Cerebellar nuclear complex (tissue), 1 donor: Measurements from ENCODE around the gene HES2.
"Not testable (repeated sequence)": the region's sequence is repeated elsewhere in the genome, so short reads cannot be mapped to it uniquely, and the experiment has no call there.

Source experiments
- DNase-seq, 2 experiments: peaks; one replicate each; lab custom pipeline; 2025; lab: John Stamatoyannopoulos, UW

The HES2 gene

DNA sequence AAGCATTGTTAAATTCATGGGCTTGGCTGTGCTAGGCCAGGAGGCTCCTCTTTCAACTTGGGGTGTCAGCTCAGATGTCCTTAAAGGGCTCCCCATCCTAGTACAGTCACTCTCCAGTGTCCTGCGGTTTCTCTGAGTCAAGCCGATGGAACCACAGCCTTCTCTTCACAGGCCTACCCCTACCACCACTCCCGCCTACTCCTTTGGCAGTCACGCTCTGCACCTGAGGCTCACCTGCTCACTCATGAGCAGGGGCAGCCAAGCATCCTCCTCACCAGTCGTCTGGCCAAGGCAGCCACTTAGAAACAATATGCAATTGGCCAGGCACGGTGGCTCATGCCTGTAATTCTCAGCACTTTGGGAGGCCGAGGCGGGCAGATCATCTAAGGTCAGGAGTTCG, 29.7 kb downstream of the HES2 start:
- DNase-seq: no peak

DNA sequence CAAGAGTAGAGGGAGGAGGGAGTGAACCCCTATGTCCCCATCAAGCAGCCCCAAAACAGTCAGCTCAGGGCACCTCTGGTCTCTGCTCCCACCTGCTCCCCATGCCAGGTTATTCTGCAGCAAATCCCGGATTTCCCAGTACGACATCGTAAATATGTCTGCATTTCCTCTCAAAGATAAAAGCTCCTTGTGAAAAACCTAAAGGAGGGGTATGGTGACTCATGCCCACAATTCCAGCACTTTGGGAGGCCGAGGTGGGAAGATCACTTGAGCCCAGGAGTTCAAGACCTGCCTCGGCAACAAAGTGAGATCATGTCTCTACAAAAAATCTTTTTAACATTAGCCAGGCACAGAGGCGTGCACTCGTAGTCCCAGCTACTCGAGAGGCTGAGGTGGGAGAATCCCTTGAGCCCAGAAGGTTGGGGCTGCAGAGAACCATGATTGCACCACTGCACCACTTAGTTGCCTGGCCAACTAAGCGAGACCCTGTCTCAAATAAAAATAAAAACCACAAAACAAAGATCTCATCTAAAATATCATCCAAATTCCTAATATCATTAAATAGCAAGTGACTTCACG, 33.3 kb downstream of the HES2 start:
- DNase-seq: no peak

DNA sequence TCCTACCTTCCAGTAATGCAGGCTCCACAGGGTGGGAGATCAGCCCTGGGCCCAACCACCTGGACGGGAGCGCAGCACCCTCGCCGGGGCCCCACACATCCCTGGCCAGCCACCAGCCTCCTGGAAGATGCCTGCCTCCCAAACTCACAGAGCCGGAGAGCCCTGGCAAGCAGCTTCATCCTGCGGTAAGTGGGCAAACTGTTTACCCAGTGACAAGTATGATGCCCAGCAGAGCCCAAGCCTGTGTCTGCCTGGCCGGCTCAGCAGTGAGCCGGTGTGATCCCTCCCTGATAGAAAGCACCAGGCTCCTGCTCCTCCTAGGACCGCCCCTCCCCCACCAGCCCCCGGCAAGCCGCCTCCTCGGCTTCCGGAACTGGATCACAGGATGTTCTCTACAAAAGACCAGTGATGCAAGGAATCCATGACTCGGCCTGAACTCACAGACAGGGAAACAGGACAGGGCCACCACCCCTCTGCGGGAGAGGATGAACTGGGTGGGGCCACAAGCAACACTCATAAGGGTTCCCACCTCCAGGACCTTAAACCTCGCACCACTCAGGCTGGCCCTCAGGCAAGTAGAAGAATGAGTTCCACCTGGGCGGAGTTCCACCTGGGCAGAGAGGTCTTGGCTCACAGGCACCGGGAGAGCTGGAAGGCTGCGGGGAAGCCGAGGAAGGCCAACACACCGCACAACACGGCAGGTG, 34.1 kb downstream of the HES2 start:
- DNase-seq: peak in 1 of 2 experiments; percentile 11

DNA sequence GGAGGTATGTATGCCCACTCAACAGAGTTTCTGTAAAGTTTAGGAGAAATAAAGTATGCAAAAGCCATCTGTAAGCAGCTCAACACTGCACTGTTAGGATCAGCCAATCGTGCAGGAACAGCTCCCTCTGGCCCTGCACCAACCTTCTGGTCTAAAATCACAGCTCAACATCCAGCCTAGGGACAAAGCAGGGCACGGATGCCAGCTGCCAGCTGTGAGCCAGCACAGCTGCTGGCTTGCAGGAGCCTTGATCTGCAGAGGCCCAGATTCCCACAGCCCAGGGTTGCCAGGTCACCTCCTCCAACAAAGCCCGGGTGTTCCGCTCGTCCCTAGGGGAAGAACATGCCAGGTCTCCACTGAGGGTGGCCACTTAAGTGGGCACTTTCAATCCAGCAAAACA, 34.8 kb downstream of the HES2 start:
- no peak for DNase-seq

DNA sequence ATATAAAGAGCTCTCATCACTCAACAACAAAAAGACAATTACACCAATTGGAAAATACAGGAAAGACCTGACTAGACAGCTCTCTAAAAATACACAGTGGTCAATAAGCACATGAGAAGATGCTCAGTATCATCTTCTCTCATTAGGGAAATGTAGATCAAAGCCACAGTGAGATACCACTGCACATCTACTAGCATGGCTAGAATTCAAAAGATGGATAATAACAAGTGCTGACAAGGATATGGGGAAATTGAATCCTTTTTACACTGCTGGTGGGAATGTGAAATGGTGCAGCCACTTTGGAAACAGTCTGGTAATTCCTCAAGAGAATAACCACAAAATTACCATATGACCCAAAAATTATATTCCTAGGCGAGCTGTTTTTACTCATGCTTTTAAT, 35.6 kb downstream of the HES2 start:
- no peak for DNase-seq

DNA sequence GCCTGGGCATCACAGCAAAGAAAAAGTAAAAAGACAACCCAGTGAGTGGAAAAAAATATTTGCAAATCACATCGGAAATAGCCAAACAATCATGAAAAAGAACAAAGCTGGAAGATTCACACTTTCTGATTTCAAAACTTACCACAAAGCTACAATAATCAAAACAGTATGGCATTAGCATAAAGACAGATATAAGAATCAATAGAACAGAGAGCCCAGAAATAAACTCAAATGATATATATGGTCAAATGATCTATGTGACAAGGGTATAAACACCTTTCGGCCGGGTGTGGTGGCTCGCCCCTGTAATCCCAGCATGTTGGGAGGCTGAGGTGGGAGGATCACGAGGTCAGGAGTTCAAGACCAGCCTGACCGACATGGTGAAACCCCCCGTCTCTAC, 39.7 kb downstream of the HES2 start:
- no peak for DNase-seq

DNA sequence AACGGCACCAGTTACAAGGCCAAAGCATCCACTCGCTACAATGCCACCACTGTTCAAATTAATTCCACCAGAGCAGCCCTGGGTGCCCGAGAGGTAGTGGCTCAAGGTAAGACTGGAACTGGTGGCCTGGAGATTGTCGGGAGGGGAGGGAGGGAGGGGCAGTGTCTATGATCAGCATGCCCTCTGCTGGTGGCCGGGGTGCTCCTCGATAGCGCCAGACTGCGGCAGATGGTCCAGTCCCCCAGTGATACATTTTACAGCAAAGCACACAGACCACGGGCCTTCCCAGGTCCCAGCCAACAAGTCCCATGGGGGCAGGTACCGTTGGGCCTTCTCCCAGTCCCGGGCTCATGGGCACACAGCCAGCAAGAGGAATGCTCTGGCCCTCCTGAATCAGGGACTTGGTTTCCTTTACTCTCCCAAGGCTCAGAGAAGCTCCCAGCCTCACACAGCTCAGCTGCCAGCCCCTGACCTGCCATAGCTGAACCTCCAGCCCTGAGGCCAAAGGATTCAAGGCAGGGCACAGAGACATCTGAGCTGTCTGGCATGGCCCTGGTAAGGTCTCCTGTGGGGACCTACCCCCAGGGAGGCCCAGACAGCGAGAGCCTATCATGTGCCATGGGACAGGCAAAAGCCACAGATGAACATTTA, 41.5 kb downstream of the HES2 start:
- DNase-seq: no peak

DNA sequence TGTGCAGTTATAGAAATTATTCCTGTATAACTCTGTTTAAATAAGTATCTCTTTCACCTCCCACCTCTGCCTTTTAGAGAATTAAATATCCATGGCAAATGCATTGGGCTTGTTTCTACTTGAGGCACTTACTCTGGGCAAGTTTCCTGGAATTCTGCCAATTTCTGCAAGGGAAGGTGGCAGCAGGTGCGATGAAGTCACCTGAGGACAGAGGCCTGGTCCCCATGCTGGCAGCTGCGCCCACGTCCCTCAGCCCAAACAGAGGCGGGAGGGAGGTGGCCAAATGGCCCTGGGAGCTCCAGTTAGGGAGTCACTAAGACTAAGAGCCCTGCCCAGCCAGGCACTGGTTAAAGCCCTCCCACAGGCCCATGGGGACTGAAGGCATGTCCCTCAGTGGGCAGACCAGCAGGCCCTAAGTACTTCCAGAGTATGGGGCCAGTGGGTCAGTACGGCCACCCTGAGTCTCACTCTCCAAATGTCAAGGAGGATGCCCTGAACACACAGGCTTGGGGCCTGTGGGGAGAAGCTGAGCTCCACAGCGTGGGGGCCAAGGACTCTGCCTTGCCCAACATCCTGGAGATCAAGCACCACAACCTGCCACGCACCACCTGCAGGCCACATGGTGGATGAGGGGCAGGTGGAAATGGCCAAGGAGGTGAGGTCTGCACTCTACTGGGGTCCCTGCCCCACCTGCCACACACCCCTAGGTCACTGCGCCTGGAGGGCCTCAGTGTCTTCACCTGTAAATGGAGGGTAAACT, 45.6 kb downstream of the HES2 start:
- DNase-seq: no peak

DNA sequence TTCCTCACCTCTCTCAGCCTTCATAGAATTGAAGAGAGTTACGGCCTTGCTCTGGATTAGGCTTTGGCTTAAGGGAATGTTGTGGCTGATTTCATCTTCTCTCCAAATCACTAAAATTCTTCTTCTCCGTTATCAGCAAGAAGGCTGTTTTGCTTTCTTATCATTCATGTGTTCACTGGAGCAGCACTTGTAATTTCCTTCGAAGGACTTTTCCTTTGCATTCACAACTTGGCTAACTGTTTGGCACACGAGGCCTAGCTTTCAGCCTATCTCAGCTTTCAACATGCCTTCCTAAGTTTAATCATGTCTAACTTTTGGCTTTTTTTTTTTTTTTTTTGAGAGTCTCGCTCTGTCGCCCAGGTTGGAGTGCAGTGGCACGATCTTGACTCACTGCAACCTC, 47.5 kb downstream of the HES2 start:
- DNase-seq: not testable (repeated sequence)

DNA sequence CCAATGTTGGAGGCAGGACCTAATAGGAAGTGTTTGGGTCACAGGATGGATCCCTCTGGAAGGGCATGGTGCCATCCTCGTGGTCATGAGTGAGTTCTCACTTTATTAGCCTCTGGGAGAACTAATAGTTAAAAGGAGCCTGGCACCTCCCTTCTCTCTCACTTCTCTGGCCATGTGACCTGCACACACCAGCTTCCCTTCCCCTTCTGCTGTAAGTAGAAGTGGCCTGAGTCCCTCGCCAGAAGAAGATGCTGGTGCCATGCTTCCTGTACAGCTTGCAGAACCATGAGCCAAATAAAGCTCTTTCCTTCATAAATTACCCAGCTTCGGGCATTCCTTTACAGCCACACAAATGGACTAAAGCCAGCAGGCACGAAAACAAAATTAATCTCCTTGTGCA, 49.7 kb downstream of the HES2 start:
- DNase-seq: no peak

DNA sequence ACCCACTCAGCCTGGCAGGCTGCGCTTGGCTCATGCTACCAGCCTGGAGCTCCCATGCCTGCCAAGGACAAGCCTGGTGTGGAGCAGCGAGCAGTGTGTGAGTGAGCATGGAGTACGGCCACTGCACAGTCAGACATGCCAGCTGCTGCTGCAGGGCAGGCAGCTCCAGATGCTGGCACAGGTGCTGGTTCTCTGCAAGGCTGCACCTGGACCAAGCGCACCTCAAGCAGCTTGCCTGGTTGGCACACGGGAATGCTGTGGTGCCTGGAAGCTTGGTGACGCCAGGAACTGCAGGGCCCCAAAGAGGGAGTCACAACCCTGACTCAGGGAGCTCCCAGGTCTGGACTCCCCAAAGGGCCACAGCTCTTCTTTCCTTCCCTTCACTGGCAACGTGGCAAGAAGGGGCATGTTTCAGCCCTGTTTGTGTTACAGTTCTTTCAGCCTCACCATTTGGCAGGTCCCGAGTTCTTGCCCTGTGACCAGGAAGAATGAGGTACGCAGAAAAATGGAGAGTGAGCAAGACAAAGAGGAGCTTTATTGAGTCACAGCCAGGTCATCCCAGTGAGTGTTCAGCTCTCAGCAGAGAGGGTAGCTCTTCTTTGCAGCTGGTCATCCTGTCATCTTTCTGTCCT, 52.2 kb downstream of the HES2 start:
- no peak for DNase-seq

DNA sequence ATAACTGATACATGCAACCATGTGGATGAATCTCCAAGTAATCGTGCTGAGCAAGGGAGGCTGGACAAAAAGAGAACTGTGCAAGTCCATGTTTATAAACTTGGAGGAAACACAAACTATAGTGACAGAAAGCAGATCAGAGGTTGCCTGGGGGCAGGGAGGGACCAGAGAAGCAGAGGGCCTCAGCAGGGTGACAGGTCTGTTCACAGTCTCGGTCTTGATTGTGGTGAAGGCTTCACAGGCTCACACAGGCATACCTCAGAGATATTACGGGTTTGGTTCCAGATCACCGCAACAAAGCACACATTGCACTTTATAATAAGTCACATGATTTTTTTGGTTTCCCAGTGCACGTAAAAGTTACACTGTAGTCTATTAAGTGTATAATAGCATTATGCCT, 54.7 kb downstream of the HES2 start:
- no peak for DNase-seq

DNA sequence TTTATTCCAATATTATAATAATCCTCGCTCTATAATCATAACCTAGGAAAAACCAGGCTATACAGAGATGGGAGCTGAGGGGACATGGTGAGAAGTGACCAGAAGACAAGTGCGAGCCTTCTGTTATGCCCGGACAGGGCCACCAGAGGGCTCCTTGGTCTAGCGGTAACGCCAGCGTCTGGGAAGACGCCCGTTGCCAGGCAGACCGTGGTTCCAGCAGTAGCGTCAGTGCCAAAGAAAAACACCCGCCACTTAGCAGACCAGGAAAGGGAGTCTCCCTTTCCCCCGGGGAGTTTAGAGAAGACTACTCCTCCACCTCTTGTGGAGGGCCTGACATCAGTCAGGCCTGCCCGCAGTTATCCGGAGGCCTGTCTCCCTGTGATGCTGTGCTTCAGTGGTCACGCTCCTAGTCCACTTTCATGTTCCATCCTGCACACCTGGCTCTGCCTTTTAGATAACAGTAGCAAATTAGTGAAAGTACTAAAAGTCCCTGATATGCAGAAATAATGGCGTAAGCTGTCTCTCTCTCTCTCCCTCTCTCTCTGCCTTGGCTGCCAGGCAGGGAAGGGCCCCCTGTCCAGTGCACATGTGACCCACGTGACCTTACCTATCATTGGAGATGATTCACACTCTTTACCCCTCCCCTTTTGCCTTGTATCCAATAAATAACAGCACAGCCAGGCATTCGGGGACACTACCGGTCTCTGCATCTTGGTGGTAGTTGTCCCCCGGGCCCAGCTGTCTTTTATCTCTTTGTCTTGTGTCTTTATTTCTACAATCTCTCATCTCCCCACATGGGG, 56.4 kb downstream of the HES2 start:
- not testable (repeated sequence) for DNase-seq
